Natural killer cell (primary cell): ENCODE data around the gene COQ8B. TPM values are rescaled to one million over a fixed set of nuclear protein-coding genes. Genes with fewer than 3 reads are reported as not detected.

Source experiments
- ATAC-seq, 3 donors: fragments of 150-1000 bp in 2 of 3; fragments of 200-7000 bp in 1 of 3; cut with Tn5 transposase; 1 replicate in 1 of 3; 2 replicates in 2 of 3; pipeline ENCODE4 v1.10.0; 2021; ENCODE audit warnings: mild to moderate bottlenecking in 2 of 3, moderate library complexity in 2 of 3
- DNase-seq, 2 donors: peaks; one replicate each; pipeline versions ENCODE4 v3.0.0 to v3.0.0-alpha.2; 2013 to 2021; ENCODE audit warnings: mixed read lengths in 1 of 2
- H3K27ac ChIP-seq: one replicate; pipeline ENCODE4 v1.5.1; 2013; ENCODE audit warnings: mild to moderate bottlenecking, low read length
- H3K27me3 ChIP-seq: one replicate; pipeline ENCODE4 v1.6.1; 2013; ENCODE audit warnings: low read length; ENCODE audit not compliant: control insufficient read depth, insufficient read depth
- H3K36me3 ChIP-seq: one replicate; pipeline ENCODE4 v1.6.1; 2013; ENCODE audit warnings: low read length; ENCODE audit not compliant: control insufficient read depth, insufficient read depth
- H3K4me1 ChIP-seq: one replicate; pipeline ENCODE4 v1.6.1; 2013; ENCODE audit warnings: low read length; ENCODE audit not compliant: control insufficient read depth, insufficient read depth
- H3K4me3 ChIP-seq: one replicate; pipeline ENCODE4 v1.5.1; 2013; ENCODE audit warnings: low read length
- H3K9me3 ChIP-seq: one replicate; pipeline ENCODE4 v1.6.1; 2013; ENCODE audit warnings: low read length; ENCODE audit not compliant: control insufficient read depth, insufficient read depth
- H3K27ac Mint-ChIP-seq, 2 donors: one replicate each; pipeline ENCODE4 v1.8.0; 2022; ENCODE audit warnings: mild to moderate bottlenecking in 2 of 2, mixed read lengths in 2 of 2, moderate library complexity in 1 of 2
- H3K27me3 Mint-ChIP-seq, 2 donors: one replicate each; pipeline ENCODE4 v1.8.0; 2022; ENCODE audit warnings: low read depth in 2 of 2, mixed read lengths in 2 of 2
- H3K36me3 Mint-ChIP-seq: one replicate; pipeline ENCODE4 v1.8.0; 2022; ENCODE audit warnings: mixed read lengths
- H3K4me1 Mint-ChIP-seq, 2 donors: one replicate each; pipeline ENCODE4 v1.8.0; 2022; ENCODE audit warnings: mixed read lengths in 2 of 2
- H3K4me3 Mint-ChIP-seq: one replicate; pipeline ENCODE4 v1.8.0; 2022; ENCODE audit warnings: mild to moderate bottlenecking, moderate library complexity, mixed read lengths
- H3K9me3 Mint-ChIP-seq, 2 donors: one replicate each; pipeline ENCODE4 v1.8.0; 2022; ENCODE audit warnings: mixed read lengths in 2 of 2
- WGBS: methylation state at CpG from one replicate; pipeline ENCODE4 v1.1.7; 2013; ENCODE audit warnings: missing lambda C conversion rate; ENCODE audit not compliant: insufficient coverage; 5-methylcytosine and 5-hydroxymethylcytosine counted together
- intact Hi-C: fragments of 100-400 bp; cut with micrococcal nuclease; formaldehyde crosslinking; loops from one replicate; pipeline ENCODE4 v1.14.2; 2022
- total RNA-seq, 4 donors: library from RNA; stranded (reverse); fragments of 120-200 nt in 1 of 4; gene quantifications; one replicate each; pipeline versions ENCODE4 v1.2.3 to v1.2.4, GENCODE V29; 2013 to 2022
- TF ChIP-seq, protein P1 (sequence below): fragments of 200-600 bp; IDR thresholded peaks from one replicate; pipeline ENCODE4 v1.8.0; 2022; ENCODE audit warnings: antibody characterized with exemption

Gene COQ8B
- total RNA-seq, 3 donors from 2014 or later (not counting 1 experiment from before 2014, with no cell fraction given): 31.8 to 46.7 (median 39.6) TPM

DNA sequence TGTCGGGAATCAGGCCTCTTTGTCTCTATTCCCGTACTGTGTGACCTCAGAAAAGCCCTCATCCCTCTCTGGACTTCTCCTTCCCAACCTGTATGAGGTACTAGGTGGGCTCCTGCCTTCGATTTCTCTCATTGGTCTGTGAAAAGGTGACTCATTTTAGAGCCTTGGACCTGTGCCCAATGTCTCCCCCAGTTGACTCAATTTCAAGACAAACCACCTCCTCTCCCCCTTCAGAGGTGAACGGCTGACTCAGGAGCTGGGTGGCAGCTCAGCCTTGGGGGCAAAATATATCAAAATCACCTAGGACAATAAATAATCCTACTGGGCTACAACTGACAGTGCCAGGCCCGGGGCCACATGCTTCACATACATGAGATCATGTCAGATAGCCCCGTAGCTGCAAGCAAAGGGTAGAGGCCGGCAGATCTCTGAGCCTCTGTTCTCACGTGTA, 630 bp downstream of the COQ8B start:
- Mint-ChIP-seq H3K4me3 (peak overlapping the region; percentile 93), H3K27ac (peak overlapping the region; percentile 99), H3K9me3 (no peaks in the 10 kb centered on the region), H3K36me3 (no peaks in the 10 kb centered on the region), H3K27me3 (no peaks in the 10 kb centered on the region), H3K4me1 (peaks cover 50 to 70% of the 10 kb centered on the region in 2 donors)
- Histone ChIP-seq H3K27me3 (no peaks in the 10 kb centered on the region), H3K36me3 (peaks cover 2% of the 10 kb centered on the region), H3K9me3 (no peaks in the 10 kb centered on the region), H3K27ac (peak overlapping the region; percentile 92), H3K4me3 (peak overlapping the region; percentile 83), H3K4me1 (peaks cover 63% of the 10 kb centered on the region)
- WGBS: 14% methylated on average over 8 of the region's 8 CpGs
- TF ChIP-seq, protein P1, sequence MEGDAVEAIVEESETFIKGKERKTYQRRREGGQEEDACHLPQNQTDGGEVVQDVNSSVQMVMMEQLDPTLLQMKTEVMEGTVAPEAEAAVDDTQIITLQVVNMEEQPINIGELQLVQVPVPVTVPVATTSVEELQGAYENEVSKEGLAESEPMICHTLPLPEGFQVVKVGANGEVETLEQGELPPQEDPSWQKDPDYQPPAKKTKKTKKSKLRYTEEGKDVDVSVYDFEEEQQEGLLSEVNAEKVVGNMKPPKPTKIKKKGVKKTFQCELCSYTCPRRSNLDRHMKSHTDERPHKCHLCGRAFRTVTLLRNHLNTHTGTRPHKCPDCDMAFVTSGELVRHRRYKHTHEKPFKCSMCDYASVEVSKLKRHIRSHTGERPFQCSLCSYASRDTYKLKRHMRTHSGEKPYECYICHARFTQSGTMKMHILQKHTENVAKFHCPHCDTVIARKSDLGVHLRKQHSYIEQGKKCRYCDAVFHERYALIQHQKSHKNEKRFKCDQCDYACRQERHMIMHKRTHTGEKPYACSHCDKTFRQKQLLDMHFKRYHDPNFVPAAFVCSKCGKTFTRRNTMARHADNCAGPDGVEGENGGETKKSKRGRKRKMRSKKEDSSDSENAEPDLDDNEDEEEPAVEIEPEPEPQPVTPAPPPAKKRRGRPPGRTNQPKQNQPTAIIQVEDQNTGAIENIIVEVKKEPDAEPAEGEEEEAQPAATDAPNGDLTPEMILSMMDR: no peak
- ATAC-seq (peak in 1 of 3 donors; percentile 19), DNase-seq (peak; percentile 64 to 77)
- intact Hi-C loops: loop anchor here (1.0 to 5.0 kb wide), 3 partner anchors 44 to 83 kb away; partner anchors contain the start of genes EGLN2 and RAB4B

DNA sequence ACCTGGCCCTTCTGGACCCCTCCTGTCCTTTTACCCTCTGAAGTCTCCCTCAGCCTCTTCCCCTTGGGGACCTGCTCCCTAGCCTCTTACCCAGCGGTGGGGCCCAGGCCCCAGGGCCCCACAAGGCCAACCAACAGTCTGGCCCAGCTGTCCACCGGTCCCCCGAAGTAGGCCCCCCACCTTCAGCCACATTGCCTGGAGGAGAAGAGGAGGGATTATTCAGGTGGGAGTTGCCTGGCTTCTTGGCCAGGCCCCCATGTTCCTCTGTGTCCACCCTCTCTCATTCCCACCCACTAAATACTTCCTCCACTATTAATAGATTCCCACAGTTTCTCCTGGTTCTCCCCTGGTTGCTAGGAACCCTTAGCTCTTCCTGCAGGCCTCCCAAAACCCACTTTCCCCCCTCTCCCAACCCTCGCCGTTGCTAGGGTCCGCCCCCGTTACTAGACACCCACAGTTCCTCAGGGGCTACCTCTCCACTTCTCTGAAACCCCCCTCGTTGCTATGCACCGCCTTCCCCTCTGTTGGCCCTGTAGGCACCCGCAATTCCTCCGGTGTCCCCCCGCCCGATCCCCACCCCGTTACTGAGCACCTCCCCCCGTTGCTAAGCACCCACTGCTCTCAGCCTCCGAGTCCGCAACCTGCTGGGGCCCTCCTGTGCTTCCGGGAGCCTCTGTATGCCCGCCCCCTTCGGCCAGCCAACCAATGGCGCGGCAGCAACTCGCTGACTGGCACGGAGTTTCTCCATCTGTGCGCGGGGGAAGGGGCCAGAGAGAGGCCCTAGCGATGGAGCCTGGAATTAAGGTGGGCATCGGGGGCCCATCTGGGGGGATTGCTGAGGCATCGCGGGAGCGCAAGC, 2.0 kb downstream of the COQ8B start:
- intact Hi-C loops: loop anchor here (1.0 to 5.0 kb wide), 3 partner anchors 24 to 42 kb away; partner anchors contain the start of genes ACTMAP and NUMBL
- H3K4me1 ChIP-seq: peaks cover 53% of the 10 kb centered on the region
- Mint-ChIP-seq H3K36me3 (no peaks in the 10 kb centered on the region), H3K9me3 (no peaks in the 10 kb centered on the region), H3K4me3 (peak overlapping the region; percentile 93), H3K27ac (peak overlapping the region; percentile 99), H3K4me1 (peaks cover 40 to 59% of the 10 kb centered on the region in 2 donors), H3K27me3 (no peaks in the 10 kb centered on the region)
- ATAC-seq (peak; percentile 61 to 82 (median 72)), DNase-seq (peak; percentile 93 to 96)
- no peaks in the 10 kb centered on the region for H3K9me3 ChIP-seq
- WGBS: 2% methylated on average over 31 of the region's 31 CpGs
- peak overlapping the region; percentile 35 for H3K4me3 ChIP-seq
- H3K27ac ChIP-seq: peak overlapping the region; percentile 92
- no peaks in the 10 kb centered on the region for H3K27me3 ChIP-seq
- TF ChIP-seq, protein P1: no peak
- peaks cover 9% of the 10 kb centered on the region for H3K36me3 ChIP-seq

GRCh38 chr19:40713939-40714338, 2.7 kb downstream of the COQ8B start:
- H3K4me1 Mint-ChIP-seq: peaks cover 38 to 55% of the 10 kb centered on the region in 2 donors
- DNase-seq (peak in 1 of 2 donors; percentile 28), ATAC-seq (no peak)
- WGBS: 64% methylated on average over 6 of the region's 11 CpGs
- H3K9me3 Mint-ChIP-seq: no peaks in the 10 kb centered on the region
- H3K4me3 Mint-ChIP-seq: peak overlapping the region; percentile 76
- Histone ChIP-seq H3K27me3 (no peaks in the 10 kb centered on the region), H3K4me1 (peaks cover 46% of the 10 kb centered on the region), H3K36me3 (peaks cover 11% of the 10 kb centered on the region), H3K4me3 (peak overlapping the region; percentile 35), H3K9me3 (no peaks in the 10 kb centered on the region), H3K27ac (peak overlapping the region; percentile 92)
- H3K27ac Mint-ChIP-seq: peak overlapping the region; percentile 99
- peaks cover 3% of the 10 kb centered on the region for H3K36me3 Mint-ChIP-seq
- TF ChIP-seq, protein P1: no peak
- H3K27me3 Mint-ChIP-seq: no peaks in the 10 kb centered on the region
- intact Hi-C loops: loop anchor here (1.0 kb wide), 1 partner anchor 24 kb away; the partner anchor contains the start of gene NUMBL
